Measurements from ENCODE around the gene HBM. TPM values are rescaled to one million over a fixed set of nuclear protein-coding genes. Genes with fewer than 3 reads are reported as not detected.

The HBM gene
- total RNA-seq, 2 donors from 2014 or later: not detected

GRCh38 chr16:138049-138417, 27.7 kb upstream of the HBM start:
- intact Hi-C loops (cut with DNase I): no loop called here
- Histone ChIP-seq H3K27me3 (replicated peaks; ENCODE audit: insufficient read depth) (no peaks in the 10 kb centered on the region), H3K27ac (peak overlapping the region; percentile 57 to 80), H3K4me3 (peak overlapping the region; percentile 60 to 79), H3K9me3 (no peaks in the 10 kb centered on the region), H3K36me3 (no peaks in the 10 kb centered on the region), H3K4me1 (replicated peaks) (no peaks in the 10 kb centered on the region)
- WGBS: under 1% methylated on average over 17 of the region's 30 CpGs
- DNase-seq (ENCODE audit: low spot score): no peak
- no peak for TF ChIP-seq POLR2A (IDR thresholded peaks at IDR 0.05)
- TF ChIP-seq CTCF (IDR thresholded peaks at IDR 0.05): no peak
- no peak for TF ChIP-seq POLR2AphosphoS5 (IDR thresholded peaks at IDR 0.05)

GRCh38 chr16:140175-140857, 25.5 kb upstream of the HBM start:
- Histone ChIP-seq H3K36me3 (no peaks in the 10 kb centered on the region), H3K27me3 (replicated peaks; ENCODE audit: insufficient read depth) (no peaks in the 10 kb centered on the region), H3K9me3 (no peaks in the 10 kb centered on the region), H3K4me3 (no peak overlapping the region), H3K4me1 (replicated peaks) (no peaks in the 10 kb centered on the region), H3K27ac (no peak overlapping the region)
- intact Hi-C loops (cut with DNase I): no loop called here
- TF ChIP-seq CTCF (IDR thresholded peaks at IDR 0.05) (no peak), POLR2A (IDR thresholded peaks at IDR 0.05) (no peak), POLR2AphosphoS5 (IDR thresholded peaks at IDR 0.05) (no peak)
- WGBS: 63% methylated on average over 10 of the region's 10 CpGs
- DNase-seq (ENCODE audit: low spot score): no peak

GRCh38 chr16:142405-142967, 23.3 kb upstream of the HBM start:
- no peak overlapping the region for H3K4me3 ChIP-seq
- WGBS: 82% methylated on average over 12 of the region's 12 CpGs
- no peaks in the 10 kb centered on the region for H3K4me1 ChIP-seq (replicated peaks)
- no peak for DNase-seq (ENCODE audit: low spot score)
- H3K9me3 ChIP-seq: no peaks in the 10 kb centered on the region
- no peaks in the 10 kb centered on the region for H3K27me3 ChIP-seq (replicated peaks; ENCODE audit: insufficient read depth)
- TF ChIP-seq CTCF (IDR thresholded peaks at IDR 0.05) (no peak), POLR2AphosphoS5 (IDR thresholded peaks at IDR 0.05) (no peak)
- no peak overlapping the region for H3K27ac ChIP-seq
- intact Hi-C loops (cut with DNase I): no loop called here
- H3K36me3 ChIP-seq: no peaks in the 10 kb centered on the region

- TF ChIP-seq POLR2AphosphoS5 (IDR thresholded peaks at IDR 0.05) (no peak), POLR2A (IDR thresholded peaks at IDR 0.05) (no peak), CTCF (IDR thresholded peaks at IDR 0.05) (no peak)
- H3K27ac ChIP-seq: no peak overlapping the region
- no peaks in the 10 kb centered on the region for H3K4me1 ChIP-seq (replicated peaks)
- no peak for DNase-seq (ENCODE audit: low spot score)
- H3K27me3 ChIP-seq (replicated peaks; ENCODE audit: insufficient read depth): no peaks in the 10 kb centered on the region
- H3K36me3 ChIP-seq: no peaks in the 10 kb centered on the region
- intact Hi-C loops (cut with DNase I): no loop called here
- WGBS: 75% methylated on average over 5 of the region's 6 CpGs
- H3K4me3 ChIP-seq: no peak overlapping the region
- no peaks in the 10 kb centered on the region for H3K9me3 ChIP-seq
Measured at GRCh38 chr16:143047-143446, 22.7 kb upstream of the HBM start.

GRCh38 chr16:143456-143855, 22.3 kb upstream of the HBM start:
- Histone ChIP-seq H3K27ac (no peak overlapping the region), H3K27me3 (replicated peaks; ENCODE audit: insufficient read depth) (no peaks in the 10 kb centered on the region), H3K4me1 (replicated peaks) (no peaks in the 10 kb centered on the region), H3K9me3 (no peaks in the 10 kb centered on the region), H3K4me3 (no peak overlapping the region), H3K36me3 (no peaks in the 10 kb centered on the region)
- DNase-seq (ENCODE audit: low spot score): no peak
- WGBS: 59% methylated on average over 6 of the region's 6 CpGs
- no peak for TF ChIP-seq POLR2A (IDR thresholded peaks at IDR 0.05)
- TF ChIP-seq CTCF (IDR thresholded peaks at IDR 0.05): no peak
- no peak for TF ChIP-seq POLR2AphosphoS5 (IDR thresholded peaks at IDR 0.05)
- intact Hi-C loops (cut with DNase I): no loop called here
